Fibroblast of skin of right biceps (primary cell): ENCODE measurements around the gene CEBPA.
A peak's percentile ranks its signal among the peaks of the same experiment; 100 is the strongest.

Source experiments
- DNase-seq: peaks from one replicate; pipeline ENCODE4 v3.0.0-alpha.2; 2013

Gene CEBPA

GRCh38 chr19:33286899-33287298 is 15.4 kb downstream of the CEBPA start:
- DNase-seq = no peak

GRCh38 chr19:33285441-33285927 is 16.9 kb downstream of the CEBPA start:
- DNase-seq = no peak

- DNase-seq = no peak
Observed at GRCh38 chr19:33284756-33285155, 17.6 kb downstream of the CEBPA start.

DNA sequence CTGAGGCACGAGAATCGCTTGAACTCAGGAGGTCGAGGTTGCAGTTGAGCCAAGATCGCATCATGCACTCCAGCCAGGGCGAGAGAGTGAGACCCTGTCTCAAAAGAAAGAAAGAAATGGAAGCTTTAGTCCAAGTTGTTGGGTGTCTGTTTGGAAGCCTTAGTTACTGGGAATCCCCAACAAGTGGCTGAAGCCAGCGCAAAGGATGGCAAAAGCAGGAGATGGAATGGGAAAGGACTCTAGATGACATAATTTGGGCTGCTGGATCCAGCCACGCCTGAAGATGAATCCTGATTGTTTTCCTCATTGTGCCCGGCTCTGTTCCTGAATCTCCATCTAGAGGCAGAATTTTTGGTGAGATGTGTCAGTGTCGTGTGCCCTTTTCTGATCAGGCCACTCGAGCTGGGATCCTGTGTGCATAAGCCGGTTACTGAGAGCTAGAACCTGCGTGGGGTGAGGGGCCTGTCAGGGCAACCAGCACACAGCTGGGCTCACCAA is 18.1 kb downstream of the CEBPA start:
- no peak for DNase-seq

DNA sequence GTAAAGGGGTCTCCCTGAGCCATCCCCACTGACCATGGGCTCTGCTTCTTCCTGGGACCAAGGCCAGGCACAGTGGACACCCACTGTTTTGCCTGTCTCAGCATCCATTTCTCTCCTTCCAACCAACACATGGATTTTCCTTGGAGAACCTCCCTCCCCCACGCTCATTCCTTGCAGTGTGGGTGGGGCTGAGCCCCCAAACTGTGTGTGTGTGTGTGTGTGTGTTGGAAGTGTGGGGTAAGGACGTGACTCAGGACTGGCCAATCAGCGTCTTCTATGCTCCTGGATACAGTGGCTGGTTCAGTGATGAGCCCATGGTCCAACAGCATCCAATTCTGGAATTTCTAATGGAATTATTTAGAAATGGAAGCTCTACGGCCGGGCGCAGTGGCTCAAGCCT is 18.7 kb downstream of the CEBPA start:
- DNase-seq = peak; percentile 38

DNA sequence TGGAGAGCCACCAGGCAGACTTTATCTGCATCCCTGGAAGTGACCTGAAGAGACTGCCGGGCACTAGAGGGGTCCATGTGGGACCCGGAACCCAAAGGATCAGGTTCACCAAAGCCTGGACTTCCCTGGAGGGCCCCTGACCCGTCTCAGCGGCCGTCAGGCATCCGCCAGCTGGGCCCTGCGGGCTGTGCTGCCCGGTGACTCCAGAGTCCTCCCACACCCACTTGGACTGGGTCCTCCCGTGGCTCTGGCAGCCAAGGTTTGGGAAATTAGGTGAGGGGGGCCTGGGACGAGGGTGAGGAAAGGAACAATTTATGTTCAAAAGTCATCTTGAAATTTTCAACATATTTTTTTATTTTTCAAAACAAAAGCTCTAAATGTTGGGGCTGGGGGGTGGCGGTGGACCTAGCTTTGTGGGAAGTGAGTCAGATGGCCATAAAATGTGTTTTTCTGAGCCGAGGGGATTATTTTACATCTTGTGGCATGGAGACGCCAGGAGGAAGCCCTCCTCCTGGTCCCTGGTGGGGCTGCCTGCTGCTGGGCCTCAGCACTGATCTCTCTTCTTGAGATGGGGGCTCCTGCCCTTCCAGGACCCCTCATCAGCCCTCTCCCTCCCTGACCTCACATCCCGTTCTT is 20.2 kb downstream of the CEBPA start:
- peak; percentile 65 for DNase-seq

- no peak for DNase-seq
Observed at GRCh38 chr19:33281296-33281926, 20.9 kb downstream of the CEBPA start.

DNA sequence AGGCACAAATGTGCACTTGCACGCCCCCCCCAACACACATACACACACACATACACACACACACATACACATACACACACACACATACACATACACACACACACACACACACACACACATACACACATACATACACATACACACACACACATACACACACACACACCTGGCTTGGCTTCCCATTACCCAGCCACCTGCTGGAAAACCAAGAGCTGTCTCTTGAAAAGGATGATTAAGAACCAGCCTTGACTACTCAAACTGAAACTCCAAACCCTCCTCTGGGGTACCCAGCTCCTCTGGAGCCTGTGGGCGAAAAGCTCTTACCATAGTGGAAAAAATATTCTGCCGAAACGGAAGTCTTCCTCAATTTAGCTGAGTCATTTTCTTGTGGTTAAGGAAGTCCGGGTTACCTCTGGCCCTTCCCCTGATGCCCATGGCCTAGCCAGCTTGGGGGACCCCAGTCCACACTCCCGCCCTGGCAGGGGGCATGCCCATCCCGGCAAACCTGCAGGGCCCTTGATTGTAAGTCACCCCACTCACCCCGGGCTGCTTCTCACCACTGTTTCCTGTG is 21.9 kb downstream of the CEBPA start:
- DNase-seq = no peak

GRCh38 chr19:33279430-33280350 is 22.6 kb downstream of the CEBPA start:
- no peak for DNase-seq

DNA sequence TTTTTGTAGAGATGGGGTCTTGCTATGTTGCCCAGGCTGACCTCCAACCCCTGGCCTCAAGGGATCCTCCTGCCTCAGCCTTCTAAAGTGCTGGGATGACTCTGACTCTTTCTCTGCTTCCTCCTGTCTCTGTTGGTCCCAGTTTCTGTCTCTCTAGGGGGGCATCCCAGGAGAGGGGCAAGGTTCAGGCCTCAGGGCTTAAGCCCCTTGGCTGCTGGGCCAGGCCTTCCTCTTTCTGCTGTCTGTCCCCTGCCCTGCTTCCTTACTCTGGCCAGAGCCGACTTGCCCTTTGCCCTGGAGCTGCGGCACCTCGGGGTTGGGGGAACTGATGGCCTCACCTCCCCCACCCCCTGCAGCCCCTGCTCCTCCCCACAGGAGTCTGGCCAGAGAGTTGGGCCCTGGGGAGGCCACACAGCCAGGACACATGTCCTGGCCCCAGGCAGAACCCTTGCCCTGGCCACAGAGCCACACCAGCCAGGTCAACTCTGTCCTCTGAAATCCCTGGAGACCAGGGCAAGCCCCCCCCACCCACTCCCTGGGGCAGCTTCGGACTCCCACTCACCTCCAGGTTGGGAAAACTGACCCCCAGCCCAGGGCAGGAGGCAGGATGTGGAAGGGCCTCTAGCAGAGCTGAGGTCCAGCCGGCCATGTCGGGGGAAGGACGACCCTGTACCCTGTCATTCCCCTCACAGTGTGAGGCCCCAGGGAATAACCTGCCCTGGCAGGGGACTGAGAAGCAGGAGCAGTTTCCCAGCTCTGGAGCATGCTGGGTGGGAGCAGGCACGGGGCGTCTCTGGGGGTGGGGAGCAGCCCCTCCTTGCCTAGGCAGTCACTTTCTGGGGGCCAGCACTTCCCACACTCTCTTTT is 23.7 kb downstream of the CEBPA start:
- DNase-seq = no peak

GRCh38 chr19:33278023-33278402 is 24.3 kb downstream of the CEBPA start:
- no peak for DNase-seq

DNA sequence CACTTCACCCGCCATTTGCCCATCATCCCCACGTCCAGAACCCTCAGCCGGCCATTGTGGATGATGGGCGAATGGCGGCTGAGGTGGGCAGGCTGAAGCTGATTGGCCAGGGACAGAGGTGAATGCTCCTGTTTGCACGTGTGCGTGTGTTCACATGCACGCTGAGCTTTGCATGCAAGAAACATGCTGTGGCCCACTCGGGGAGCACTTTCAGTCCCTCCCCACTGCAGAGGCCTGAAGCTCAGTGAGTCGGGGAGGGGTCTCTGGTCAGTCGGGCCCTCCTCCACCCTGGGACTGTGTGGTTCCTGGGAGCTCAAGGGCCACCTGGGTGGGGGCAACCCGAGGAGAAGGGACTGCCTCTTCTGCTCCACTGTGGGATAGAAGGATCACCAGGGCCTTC is 24.9 kb downstream of the CEBPA start:
- no peak for DNase-seq

DNA sequence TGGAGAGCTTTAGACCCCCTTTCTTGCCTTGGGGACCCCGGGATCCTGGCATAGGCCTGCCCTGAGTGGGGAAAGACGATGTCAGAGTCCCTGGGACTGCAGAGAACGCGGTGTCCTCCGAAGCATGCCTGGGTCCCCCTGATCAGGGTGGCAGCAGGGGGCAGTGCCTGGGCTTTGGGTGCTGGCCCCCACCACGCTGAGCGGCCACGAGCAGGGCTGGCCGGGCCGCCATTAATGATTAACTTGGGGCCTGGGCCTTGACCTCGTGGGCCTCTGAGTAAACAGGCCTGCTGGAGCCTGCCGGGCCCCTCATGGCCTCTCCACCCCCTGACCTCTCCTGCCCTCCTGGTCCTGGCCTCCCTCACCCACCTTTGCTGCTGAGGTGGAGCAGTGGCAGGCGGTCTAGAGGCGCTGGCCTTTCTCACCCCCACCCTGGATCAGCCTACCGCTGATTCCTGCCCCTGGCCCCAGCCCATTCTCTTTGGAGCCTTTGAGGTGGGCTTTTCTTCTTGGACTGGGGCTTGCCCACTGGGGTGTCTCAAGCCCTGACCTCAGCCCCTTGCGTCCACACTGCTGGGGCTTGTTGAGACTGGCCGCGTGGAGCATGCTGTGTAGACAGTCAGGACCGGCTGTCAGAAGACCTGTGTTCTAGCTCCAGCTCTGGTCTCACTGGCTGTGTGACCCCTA is 26.3 kb downstream of the CEBPA start:
- no peak for DNase-seq

GRCh38 chr19:33275559-33275932 is 26.8 kb downstream of the CEBPA start:
- DNase-seq = no peak

DNA sequence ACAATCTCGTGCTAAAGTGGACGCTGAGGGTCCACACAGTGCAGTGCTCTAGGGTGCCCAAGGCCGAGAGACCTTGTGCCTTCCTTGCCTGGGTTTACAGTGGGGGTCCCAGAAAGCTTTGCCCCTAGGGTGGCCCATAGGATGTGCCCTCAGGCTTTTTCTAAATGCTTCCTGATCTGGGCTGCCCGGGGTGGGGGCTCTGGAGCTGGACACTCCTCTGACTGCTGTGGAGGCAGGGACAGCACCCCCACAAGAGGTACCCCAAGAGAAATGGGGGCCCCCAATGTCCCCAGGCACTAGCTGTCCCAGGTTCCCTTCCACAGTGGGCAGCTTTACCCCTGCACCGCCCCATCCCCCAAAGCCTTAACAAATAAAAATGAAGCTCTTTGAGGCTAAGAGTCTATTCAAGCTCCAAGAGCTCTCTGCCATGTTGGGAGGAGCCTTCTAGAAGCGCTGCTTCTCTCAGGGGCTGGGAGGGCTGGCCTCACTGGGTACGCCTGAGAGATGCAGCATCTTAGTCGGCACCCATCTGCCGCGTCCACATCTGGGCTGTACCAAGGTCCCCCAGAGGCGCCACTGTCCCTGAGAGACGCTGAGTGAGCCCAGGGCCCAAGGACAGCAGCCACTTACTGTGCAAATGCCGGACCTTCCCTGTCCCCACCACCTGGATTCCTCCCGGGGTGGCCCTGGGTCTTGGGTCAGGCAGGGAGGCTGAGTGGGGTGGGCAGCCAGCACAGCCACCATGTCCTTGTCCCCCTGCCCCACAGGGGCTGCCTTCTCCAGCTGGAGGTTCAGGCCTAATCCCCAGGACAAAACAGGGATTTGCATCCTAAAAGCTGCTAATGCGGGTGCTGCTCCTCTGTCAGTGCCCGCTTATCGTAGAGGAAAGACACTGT is 27.4 kb downstream of the CEBPA start:
- DNase-seq = no peak

DNA sequence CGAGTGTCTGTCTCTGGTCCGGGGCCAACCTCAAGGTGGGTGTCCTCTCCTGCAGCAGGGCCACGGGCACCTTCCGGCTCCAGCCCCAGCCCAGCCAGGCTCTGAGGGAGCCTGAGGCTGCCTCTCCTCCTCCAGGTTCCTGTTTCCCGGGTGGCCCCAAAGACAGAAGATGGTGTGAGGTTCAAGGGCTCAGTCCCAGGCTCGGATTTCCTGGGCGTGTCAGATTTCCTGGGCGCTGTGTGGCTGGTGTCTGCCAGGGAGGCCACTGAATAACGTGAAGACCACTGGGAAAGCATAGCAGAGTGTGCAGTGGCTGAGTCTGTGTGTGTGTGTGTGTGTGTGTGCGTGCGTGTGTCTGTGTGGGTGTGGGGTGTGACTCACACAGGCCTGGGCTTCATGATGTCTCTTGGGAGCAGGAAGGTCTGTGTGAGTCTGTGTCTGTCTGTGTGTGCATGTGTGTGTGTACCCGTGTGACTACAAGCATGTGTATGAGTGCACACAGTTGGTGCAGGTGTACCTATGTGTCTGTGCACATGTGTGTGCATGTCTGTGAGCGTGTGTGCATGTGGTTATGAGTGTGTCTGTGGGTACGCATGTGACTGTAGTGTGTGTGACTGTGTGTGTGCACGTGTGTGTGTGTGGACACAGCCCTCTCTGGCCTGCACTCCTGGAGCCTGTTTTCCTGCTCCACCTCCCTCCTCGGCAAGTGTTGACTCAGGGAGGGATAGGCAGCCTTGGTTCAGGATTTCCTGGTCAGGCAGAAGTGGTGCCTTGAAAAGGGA is 28.3 kb downstream of the CEBPA start:
- peak; percentile 93 for DNase-seq

DNA sequence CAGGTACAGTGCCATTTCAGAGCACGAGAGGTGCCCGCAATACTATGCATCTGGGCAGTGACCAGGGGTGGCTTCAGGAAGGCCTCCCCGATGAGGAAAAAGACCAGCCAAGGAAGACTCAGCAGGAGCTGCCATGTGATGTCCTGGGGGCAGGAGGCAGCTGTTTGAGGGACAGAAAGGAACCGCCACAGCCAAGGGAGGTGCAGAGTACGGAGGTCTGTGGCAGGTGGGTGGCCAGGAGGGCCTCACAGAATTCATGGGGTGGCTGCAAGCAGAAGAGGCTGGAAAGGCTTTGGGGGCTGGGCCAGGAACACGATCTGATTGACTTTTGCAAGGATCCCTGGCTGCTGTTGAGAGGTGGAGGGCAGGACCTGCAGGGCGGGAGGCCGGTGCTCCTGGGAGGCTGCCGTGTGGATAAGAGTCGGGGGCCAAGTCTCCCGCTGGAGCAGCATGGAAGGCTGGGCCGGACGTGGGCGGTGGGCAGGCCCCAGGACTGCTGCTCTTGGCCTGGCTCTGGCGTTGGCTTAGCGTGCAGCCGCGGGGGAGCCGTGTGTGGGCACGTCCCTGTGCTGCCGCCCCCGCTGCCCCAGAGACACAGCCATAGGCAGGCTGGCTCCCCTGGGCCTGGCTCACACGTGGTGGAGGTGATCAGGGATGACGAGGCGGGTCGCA is 29.1 kb downstream of the CEBPA start:
- no peak for DNase-seq

DNA sequence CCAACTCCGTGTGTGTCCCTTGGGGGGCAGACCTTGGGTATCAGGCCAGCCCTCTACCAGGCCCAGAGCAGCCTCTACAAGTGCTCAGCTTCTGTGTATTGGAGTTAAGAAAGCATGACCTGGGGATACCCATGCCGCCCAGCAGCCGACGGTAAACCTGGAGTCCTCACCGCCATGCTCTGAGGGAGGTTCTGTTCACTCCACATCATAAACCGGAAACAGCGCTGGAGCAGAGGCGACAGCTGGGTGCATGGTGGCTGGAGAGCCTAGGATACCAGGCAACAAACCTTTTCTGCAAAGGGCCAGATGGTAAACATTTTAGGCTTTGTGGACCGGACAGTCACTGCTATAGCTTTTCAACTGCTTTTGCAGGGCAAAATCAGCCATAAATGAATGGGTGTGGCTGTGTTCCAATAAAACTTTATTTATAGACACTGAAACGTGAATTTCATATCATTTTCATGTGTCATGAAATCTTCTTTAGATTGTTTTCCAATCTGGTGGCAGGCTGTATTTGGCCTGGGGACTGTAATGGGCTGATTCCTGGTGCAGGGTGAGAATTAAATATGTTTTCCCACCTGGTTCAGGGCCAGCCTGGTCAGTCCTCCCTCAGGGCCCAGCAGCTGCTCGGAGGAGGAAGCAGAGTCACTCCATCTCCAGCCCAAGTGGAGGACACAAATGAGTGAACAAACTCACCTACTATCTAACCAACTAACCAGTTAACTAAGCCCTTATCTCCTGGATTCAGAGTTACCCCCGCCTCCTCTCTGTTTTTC is 30.9 kb downstream of the CEBPA start:
- DNase-seq = no peak
